ENCODE measurements around the gene GLCCI1.

DNA sequence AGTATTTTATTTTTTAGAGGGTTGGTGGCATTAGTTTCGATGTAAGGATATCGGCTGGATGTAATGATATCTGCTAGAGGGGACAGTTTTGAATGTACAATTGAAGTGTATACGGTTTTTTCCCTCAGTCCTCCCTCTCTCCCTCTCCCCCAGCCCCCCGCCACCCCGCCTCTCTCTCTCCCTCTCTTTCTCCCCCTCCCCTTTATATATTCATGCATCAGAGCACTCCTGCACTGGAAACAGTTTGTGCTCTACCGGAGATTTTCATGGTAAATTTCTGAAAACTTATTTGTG, 1.6 kb downstream of the GLCCI1 start:
- TF ChIP-seq, protein P1, sequence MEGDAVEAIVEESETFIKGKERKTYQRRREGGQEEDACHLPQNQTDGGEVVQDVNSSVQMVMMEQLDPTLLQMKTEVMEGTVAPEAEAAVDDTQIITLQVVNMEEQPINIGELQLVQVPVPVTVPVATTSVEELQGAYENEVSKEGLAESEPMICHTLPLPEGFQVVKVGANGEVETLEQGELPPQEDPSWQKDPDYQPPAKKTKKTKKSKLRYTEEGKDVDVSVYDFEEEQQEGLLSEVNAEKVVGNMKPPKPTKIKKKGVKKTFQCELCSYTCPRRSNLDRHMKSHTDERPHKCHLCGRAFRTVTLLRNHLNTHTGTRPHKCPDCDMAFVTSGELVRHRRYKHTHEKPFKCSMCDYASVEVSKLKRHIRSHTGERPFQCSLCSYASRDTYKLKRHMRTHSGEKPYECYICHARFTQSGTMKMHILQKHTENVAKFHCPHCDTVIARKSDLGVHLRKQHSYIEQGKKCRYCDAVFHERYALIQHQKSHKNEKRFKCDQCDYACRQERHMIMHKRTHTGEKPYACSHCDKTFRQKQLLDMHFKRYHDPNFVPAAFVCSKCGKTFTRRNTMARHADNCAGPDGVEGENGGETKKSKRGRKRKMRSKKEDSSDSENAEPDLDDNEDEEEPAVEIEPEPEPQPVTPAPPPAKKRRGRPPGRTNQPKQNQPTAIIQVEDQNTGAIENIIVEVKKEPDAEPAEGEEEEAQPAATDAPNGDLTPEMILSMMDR (IDR thresholded peaks at IDR 0.05; ENCODE audit: insufficient read depth, low read length, poor library complexity, severe bottlenecking), result no peak
- no peak for TF ChIP-seq EZH2phosphoT487 (conservative IDR thresholded peaks at IDR 0.05; ENCODE audit: low read length)
